GM19397 (cell line): ENCODE results near the gene CHAF1A.

Source experiments
- ATAC-seq: cut with Tn5 transposase; IDR thresholded peaks from one replicate; pipeline ENCODE4 v1.9.1; 2021; ENCODE audit warnings: mild to moderate bottlenecking, moderate library complexity; ENCODE audit not compliant: unreplicated experiment

Gene CHAF1A

GRCh38 chr19:4431808-4432674 is 29.6 kb downstream of the CHAF1A start:
- ATAC-seq = no peak

DNA sequence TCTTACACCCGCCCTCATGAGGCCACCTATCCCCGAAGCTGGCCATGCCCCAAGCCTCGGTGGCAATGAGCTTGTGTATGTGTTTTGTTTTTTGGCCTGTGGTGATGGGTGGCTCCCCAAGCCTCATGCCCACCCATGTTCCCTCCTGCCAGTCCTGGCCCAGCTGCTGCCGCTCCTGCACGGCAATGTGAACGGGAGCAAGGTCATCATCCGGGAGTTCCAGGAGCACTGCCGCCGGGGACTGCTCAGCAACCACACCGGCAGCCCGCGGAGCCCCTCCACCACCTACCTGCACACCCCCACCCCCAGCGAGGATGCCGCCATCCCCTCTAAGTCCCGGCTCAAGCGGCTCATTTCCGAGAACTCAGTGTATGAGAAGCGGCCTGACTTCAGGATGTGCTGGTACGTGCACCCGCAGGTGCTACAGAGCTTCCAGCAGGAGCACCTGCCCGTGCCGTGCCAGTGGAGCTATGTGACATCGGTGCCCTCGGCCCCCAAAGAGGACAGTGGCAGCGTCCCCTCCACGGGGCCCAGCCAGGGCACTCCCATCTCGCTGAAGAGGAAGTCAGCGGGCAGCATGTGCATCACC is 30.6 kb downstream of the CHAF1A start:
- ATAC-seq = no peak

GRCh38 chr19:4434391-4434790 is 32.0 kb downstream of the CHAF1A start:
- ATAC-seq = no peak

GRCh38 chr19:4436231-4436630 is 33.8 kb downstream of the CHAF1A start:
- no peak for ATAC-seq

DNA sequence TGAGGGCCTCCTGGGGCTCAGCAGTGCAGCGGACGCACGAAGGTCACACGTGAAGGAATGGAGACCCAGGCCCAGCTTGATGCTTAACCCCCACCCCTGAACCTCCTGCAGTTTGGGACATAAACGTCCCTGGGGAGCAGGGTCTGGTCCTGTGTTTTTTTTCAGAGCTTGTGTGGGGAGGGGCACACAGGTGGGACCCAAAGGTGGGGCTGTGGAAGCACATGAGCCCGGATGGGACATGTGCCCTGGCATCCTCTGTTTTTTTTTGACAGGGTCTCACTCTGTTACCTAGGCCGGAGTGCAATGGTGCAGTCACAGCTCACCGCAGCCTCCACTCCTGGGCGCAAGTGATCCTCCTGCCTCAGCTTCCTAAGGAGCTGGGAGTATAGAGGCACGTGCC is 34.7 kb downstream of the CHAF1A start:
- no peak for ATAC-seq

DNA sequence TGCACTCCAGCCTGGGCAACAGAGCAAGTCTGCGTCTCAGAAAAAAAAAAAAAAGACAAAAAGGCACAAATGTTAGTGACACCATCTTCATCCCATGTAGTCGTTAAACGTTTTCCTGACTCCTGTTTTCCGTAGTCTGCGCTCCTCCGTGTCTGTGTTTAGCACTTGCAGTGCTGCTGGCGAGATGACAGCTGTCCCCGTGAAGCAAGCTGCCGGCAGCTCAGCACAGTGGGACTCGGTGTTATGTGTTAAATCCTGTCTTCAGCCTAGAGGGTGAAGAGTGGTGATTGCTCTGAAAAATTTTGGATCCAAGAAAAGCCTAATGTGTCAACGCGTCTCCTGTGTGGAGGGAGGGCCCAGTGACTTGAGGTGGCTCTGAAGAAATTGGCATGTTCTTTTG is 36.8 kb downstream of the CHAF1A start:
- no peak for ATAC-seq

DNA sequence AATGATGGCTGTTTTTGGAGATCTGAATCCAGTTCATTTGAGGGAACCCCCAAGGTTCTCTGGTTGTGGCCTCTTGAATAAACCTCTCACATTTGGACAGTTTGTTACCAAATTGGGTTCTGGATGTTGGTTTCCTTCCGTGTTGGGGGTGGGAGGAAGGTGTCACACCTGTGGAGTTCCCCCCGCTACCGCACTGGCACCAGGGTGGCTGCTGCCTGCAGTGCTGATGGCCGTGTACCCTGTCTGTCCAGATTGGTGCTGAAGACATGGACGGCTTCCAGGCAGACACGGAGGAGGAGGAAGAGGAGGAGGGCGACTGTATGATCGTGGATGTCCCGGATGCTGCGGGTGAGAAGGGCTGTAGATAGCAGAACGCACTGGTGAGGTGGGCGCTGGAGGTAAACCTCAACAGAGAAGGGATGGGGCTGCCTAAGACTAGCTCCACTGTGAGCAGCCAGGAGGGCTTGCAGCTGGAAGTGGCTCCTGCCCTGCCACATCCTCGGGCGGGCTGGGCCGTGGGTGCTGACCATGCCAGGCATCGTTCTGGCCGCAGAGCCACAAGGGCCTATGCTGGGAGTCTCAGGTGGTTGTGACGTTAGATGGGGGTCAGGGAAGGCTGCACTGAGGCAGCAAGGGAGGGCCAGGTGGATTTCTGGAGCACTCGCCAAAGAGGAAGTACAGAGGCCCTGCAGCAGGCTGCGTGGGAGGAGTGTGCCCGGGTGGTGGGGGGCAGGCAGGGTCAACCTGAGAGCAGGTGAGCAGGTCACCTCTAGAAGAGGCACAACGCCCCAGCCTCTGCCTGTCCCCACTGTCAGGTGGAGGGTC is 39.8 kb downstream of the CHAF1A start:
- no peak for ATAC-seq

DNA sequence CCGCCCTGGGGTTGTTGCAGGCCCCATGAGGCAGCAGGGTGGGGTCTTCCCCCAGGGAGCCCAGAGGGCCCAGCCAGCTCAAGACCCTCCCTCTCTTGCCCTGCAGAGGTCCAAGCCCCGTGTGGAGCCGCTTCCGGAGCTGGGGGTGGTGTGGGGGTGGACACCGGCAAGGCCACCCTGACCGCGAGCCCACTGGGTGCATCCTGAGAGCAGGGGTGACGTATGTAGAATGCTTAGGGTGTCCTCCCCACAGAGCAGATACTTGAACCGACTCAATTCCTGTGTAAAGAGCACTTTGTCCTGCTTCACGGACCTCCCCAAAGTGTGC is 40.3 kb downstream of the CHAF1A start:
- no peak for ATAC-seq

- ATAC-seq = no peak
These were observed 40.7 kb downstream of the CHAF1A start for GRCh38 chr19:4443188-4443587.

- ATAC-seq = no peak
These were observed 41.7 kb downstream of the CHAF1A start for GRCh38 chr19:4443966-4444764.

GRCh38 chr19:4444765-4445741 is 42.6 kb downstream of the CHAF1A start:
- no peak for ATAC-seq

DNA sequence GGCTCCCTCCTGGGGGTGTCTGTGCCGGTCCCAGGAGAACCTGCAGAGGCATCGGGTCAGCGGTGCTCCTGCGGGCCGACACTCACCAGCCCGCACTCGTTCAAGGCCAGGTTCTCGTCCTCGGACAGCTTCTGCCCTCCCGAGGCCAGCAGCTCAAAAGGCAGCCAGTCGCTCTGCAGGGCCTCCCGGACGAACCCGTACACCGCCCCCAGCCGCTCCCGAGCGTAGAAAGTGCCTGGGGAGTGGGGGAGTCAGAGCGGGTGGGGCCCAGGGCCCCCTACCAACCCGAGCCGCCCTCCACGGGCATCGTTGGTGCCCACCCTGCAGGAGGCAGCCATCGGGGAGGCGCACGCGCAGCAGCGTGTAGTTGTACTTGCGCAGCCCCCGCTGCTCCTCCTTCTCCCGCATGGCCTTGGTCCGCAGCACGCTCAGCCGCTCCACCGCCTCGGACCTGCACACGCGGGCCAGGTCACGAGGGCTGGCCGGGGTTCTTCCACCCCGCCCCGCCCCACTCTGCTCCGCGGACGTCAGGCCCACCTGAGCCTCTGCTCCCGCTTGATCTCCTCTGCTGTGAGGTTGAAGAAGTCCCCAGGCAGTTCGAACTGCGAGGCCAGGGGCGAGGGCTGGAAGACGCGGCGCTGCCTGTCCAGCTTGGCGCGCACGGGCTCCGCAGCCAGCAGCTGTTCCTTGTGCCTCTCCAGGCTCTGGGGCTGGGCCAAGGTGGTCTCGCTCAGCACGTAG is 43.7 kb downstream of the CHAF1A start:
- ATAC-seq = no peak

GRCh38 chr19:4446704-4447200 is 44.3 kb downstream of the CHAF1A start:
- ATAC-seq = no peak

- no peak for ATAC-seq
These were observed 45.1 kb downstream of the CHAF1A start for GRCh38 chr19:4447327-4448146.

DNA sequence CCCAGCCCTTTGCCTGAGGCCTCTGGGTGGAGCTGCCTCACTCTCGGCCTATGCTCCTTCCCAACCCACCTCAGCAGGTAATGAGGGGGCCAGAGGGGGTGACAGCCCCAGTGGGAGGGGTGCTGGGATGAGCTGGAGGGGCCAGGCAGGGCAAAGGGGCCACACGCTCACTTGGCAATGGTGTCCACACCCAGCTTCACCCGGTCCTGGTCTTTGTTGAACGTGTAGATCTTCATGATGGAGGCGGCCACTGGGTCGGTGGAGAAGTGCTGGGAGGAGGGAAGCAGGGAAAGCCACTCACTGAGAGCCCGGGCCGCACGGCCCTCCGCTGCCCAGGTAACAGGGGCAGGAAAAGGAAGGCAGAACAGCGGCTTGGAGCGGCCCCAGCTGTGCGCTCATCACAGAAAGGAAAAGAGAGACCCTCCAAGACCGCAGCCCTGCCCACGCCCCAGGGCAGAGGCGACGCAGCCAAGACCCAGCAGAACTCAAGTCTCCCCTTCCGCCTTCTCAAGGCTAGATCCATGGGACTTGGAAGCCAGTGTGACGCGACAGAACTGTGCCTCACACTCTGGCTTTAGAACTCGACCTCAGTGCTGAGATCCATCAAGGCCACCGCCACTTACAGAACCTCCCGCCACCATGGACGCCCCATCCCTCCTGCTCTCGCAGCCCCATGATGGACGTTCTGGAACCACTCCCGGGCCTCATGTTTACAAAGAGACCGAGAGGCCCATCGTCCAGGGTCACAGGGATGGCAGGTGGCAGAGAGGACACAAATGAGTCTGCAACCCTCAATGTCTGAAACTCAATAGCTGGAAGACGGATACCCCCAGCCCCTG is 45.9 kb downstream of the CHAF1A start:
- no peak for ATAC-seq

GRCh38 chr19:4449022-4449638 is 46.7 kb downstream of the CHAF1A start:
- ATAC-seq = no peak

- ATAC-seq = no peak
These were observed 47.2 kb downstream of the CHAF1A start for GRCh38 chr19:4449639-4450028.
